GM10266 (cell line): ENCODE results near the gene CYTH3.

Source experiments
- DNase-seq: peaks from one replicate; pipeline ENCODE4 v3.0.0; 2012; ENCODE audit errors: extremely low spot score
- TF ChIP-seq, protein P1 (sequence below): IDR thresholded peaks from 2 replicates; pipeline ENCODE4 v1.5.1; 2012; ENCODE audit warnings: mild to moderate bottlenecking, low read depth; ENCODE audit not compliant: control insufficient read depth, insufficient read depth; ENCODE audit errors: missing control alignments

Gene CYTH3

DNA sequence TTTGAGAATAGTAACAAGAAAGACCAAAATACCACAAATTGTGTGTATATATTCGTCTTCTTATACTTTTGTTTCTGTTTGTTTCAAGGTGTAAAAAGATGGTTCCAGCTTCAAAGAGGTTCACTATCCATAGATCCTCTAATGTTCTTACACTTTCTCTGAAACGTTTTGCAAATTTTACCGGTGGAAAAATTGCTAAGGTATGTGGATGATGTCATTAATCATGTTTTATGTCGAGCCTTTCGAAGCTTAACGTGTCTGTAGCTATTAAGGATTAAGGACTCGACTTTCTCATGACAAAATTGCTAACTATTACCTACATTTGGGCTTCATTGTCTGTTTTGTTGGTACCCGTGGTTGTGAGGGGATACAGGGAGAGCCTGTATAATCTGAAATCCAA is 128.4 kb downstream of the CYTH3 start:
- TF ChIP-seq, protein P1, sequence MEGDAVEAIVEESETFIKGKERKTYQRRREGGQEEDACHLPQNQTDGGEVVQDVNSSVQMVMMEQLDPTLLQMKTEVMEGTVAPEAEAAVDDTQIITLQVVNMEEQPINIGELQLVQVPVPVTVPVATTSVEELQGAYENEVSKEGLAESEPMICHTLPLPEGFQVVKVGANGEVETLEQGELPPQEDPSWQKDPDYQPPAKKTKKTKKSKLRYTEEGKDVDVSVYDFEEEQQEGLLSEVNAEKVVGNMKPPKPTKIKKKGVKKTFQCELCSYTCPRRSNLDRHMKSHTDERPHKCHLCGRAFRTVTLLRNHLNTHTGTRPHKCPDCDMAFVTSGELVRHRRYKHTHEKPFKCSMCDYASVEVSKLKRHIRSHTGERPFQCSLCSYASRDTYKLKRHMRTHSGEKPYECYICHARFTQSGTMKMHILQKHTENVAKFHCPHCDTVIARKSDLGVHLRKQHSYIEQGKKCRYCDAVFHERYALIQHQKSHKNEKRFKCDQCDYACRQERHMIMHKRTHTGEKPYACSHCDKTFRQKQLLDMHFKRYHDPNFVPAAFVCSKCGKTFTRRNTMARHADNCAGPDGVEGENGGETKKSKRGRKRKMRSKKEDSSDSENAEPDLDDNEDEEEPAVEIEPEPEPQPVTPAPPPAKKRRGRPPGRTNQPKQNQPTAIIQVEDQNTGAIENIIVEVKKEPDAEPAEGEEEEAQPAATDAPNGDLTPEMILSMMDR: no peak
- DNase-seq: no peak

DNA sequence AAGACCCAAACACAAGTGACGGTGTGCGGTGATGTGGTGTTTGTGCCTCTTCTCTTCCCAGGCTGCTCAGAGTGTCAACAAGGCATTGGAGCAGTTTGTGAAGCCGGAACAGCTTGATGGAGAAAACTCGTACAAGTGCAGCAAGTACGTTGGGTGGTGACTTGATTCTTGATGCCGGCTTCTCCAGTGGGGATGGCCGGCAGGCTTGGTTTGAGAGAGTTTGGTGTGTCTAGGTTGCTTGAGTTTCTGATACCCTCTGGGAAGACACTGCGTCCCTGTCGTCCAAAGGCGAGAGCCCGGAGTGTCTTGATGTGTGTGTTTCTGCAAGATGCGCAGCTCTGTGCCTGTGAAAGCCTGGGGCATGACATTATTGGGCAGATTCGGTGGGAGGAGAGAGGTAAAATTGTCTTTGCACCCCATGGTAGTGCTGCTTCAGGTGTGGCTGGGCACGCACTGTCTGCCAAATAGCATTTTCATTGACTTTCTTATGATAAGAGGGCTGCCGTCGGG is 129.5 kb downstream of the CYTH3 start:
- DNase-seq: no peak
- TF ChIP-seq, protein P1: no peak

DNA sequence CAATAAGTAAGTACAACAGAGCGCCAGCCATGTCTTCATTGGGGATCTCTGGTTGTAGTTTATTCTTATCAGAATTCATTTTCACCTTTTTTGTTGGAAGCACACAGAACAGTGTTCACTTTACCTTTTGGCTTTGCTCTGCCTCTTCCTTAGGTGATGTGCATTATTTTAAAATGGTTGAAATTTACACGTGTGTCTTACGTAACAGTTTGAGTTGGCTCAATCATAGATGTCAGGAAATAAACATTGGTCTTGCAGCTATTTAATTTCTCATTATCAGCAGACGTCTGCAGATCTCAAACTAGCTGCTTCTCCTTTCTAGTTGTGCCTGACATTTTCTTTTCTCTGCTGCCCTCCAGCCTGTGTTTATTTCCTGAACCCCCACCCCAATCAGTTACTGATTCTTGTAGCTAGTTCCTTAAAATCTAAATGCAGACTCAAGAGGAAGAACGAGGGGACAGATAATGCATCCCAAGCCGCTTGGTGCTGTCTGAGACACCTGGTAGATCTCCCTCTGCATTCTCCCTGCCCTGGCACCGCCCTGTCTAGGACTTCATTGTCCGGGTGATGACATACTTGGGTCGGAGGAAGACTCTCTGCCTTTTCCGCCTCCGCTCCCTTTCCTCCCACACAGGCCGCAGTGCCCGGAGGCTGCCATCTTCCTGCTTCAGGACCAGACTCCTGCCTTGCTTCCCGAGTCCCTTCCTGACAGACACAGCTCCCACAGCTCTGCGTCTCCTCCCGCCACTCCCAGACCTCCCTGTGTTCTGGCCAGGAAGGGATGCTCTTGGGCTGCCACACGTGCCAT is 133.0 kb downstream of the CYTH3 start:
- TF ChIP-seq, protein P1: no peak
- DNase-seq: no peak

DNA sequence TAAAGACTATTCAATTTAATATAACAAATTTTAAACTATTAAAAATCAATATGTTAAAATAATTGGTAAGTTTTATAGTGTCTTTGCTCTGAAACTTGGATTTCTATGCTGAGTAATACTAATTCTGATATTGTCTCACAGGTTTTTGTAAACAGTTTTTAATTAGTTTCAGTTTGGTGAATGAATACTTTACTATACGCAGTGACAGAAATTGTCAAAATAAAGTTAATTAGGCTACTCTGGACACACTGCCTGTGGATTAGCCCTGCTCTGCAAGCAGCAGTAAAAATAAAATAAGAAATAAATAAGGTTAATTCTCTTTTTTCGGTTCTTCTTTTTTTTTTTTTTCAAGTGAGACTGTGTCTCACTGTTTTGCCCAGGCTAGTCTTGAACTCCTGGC is 135.9 kb downstream of the CYTH3 start:
- DNase-seq: no peak
- TF ChIP-seq, protein P1: no peak

DNA sequence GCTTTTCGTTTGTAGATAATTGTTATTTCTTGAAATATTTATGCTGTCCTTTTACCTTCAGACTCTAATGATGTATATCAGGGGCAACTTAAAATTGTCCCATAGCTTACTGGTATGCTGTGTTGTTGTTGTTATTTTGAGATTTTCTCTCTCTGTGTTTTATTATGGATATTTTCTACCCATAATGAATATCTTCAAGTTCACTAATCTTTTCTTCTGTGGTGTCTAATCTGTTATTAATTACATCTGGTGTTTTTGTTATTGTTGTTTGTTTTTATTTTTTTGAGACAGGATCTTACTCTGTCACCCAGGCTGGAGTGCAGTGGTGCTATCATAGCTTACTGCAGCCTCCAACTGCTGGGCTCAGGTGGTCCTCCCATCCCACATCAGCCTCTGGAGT is 139.2 kb downstream of the CYTH3 start:
- TF ChIP-seq, protein P1: no peak

DNA sequence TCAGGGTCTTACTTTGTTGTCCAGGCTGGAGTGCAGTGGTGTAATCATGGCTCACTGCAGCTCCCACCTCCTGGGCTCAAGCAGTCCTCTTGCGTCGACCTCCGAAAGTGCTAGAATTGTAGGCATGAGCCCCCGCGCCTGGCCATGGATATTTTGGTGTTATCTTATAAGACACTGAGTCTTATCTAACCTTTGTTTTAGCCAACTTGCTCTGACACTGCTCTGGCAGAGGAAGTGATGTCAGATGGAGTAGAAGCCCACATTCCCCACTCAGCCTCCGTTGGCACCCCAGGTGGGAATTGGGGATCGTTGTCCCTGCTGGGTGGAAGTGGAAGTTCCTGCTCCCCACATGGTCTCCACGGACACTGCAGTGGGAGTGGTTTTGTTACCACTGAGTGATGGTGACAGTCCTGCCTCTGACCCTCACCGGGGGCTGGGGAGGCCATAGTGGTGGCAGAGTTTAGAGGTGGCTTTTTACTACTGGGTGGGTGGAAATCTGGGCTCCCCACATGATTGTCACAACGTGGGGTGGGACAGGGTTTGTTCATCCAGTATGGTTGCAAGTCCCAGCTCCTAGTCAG is 142.3 kb downstream of the CYTH3 start:
- DNase-seq: no peak
- TF ChIP-seq, protein P1: no peak

More for the DNA sequence above, 139.2 kb downstream of the CYTH3 start:
- no peak for DNase-seq

DNA sequence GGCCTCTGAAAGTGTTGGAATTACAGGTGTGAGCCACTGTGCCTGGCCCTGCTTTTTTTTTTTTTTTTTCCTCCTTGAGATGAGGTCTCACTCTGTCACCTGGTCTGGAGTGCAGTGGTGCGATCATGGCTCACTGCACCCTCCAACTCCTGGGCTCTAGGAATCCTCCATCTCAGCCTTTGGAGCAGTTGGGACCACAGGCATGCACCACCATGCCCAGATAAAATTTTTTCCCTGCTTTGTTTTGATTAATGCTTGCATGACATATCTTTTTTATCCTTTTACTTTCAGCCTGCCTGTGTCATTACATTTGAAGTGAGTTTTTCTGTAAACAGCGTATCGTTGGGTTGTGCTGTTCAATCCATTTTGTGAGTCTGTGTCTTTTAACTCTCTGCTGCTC is 144.2 kb downstream of the CYTH3 start:
- no peak for DNase-seq
- TF ChIP-seq, protein P1: no peak
